ENCODE data around the gene TSPAN9.
A peak's percentile ranks its signal among the peaks of the same experiment; 100 is the strongest.

TSPAN9 gene

GRCh38 chr12:3170423-3171194 is 93.4 kb downstream of the TSPAN9 start:
- DNase-seq: no peak

GRCh38 chr12:3171195-3171591 is 94.0 kb downstream of the TSPAN9 start:
- DNase-seq: no peak

DNA sequence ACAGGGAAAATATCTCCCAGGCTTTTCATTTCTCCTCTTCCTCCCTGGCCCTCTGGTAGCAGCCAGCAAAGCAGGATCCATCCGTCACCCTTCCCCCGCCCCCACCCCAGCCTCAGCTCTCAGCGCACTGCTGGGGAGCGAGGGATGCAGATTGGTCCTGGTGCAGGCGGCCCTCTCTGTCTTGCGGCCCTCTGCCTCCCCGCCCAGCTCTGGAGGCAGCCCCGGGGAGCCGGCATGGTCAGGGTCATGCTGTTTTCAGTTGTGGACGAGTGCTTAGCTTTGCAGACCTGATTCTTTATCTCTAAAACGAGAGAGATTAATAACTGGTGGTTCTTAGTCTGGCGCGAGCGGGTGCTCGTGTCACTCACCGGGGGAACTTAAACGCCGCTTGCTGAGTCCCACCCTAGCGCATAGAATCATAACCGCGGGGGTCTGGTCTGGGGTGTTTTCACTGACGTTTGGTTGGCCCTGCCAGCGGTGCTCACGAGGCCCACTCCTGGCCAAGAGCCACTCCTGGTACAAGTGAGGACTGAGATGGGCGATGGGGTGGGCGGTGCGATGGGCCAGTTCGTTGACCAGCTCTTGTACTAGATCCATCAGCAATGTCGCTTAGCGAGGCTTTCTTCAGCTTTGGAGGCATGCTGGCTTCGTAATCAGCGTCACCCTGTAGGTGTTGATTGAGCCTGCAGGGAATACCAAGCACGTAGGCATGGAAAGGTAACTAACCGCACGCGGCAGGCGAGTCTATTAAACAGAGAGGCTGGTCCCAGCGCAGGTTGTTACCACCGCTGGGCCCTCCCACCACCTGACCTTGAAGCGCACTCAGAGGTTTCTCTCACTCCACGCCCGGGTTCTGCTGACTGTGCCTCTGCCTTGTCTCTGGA is 95.2 kb downstream of the TSPAN9 start:
- no peak for DNase-seq

GRCh38 chr12:3173008-3173553 is 95.9 kb downstream of the TSPAN9 start:
- DNase-seq: no peak

DNA sequence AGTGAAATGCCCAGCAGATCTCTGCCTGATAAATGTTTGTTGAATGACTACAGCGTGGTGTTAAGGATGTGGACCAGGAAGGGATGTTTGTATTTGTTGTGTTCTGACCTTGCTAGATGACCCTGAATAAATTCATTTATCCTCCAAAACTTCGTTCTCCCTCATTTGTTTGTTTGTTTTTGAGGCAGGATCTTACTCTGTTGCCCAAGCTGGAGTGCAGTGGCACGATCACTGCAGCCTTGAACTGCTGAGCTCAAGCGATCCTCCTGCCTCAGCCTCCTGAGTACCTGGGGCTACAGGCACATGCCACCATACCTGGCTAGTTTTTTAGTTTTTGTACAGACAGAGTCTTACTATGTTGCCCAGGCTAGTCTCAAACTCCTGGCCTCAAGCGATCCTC is 96.7 kb downstream of the TSPAN9 start:
- no peak for DNase-seq

DNA sequence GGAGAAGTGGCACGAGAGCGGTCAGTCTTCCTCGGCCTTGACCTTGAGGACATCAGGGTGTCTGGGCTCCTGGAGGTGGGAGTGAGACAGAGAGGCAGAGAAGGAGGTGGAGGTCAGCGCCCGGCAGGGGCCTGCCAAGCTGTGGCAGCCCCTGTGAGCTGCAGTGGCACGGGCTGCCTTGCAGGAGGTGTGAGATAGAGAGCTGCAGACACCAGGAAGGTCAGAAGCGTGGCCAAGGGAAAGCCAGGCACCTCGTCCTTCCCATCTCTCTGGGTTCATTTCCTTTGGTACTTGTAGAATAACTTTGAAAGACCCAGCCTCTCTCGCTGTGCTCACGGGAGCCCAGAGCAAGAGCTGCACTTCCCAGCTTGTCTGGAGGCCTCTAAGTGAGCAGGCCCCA is 98.1 kb downstream of the TSPAN9 start:
- no peak for DNase-seq

GRCh38 chr12:3176754-3177153 is 99.6 kb downstream of the TSPAN9 start:
- no peak for DNase-seq

GRCh38 chr12:3177778-3178425 is 100.7 kb downstream of the TSPAN9 start:
- no peak for DNase-seq

GRCh38 chr12:3178671-3179313 is 101.6 kb downstream of the TSPAN9 start:
- no peak for DNase-seq

- DNase-seq: peak; percentile 29
These were observed 102.6 kb downstream of the TSPAN9 start for GRCh38 chr12:3179731-3180130.

DNA sequence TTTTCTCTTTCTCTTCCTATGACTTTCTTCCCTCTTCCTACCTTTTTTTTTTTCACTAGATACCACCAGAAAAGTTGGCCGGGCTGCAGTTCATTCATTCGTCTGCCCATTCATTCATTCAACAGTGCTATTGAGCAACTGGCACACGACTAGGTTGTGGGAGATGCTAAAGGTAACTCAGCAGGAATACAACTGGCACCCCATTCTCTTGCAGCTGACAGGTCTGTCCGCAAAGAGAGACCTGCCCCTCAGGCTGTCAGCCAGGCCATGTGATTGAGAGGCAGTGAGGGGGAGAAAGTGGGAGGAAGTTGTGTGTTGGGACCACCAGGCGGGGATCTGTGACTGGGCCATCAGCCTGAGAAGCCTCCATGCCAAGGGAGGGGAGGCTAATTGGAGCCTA is 105.2 kb downstream of the TSPAN9 start:
- DNase-seq: no peak

GRCh38 chr12:3184485-3184884 is 107.3 kb downstream of the TSPAN9 start:
- no peak for DNase-seq

GRCh38 chr12:3185260-3185870 is 108.2 kb downstream of the TSPAN9 start:
- no peak for DNase-seq

DNA sequence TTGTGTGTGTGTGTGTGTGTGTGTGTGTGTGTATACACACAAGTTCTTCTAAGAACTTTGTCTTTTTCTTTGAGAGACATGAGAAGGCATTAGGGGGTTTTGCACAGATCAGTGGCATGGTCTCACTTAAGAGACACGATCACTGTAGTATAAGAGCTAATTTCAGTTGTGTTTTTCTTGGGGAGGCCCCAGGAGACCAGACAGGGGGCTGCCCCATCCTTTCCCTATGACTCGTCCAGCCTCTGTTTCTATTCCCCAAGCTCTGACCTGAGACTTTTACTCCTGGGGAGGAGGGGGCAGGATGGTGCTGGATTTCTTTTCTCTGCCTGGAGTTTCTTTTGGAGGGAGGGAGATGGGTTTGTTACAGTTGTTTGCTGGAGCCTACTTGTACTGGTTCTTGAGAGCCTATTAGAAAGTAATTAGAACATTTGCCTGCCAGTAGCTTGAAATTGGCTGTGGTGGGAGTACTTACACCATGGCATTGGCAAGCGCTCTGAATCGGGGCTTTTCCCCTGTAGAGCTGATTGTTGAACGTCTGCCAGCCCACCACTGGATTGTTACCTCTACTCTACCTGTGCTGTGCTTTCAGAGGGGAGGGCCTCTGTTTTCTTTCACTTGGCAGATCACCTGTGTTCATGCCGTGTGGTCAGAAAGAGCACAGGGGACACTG is 109.5 kb downstream of the TSPAN9 start:
- DNase-seq: peak; percentile 9

- peak; percentile 76 for DNase-seq
These were observed 110.9 kb downstream of the TSPAN9 start for GRCh38 chr12:3187846-3188770.

DNA sequence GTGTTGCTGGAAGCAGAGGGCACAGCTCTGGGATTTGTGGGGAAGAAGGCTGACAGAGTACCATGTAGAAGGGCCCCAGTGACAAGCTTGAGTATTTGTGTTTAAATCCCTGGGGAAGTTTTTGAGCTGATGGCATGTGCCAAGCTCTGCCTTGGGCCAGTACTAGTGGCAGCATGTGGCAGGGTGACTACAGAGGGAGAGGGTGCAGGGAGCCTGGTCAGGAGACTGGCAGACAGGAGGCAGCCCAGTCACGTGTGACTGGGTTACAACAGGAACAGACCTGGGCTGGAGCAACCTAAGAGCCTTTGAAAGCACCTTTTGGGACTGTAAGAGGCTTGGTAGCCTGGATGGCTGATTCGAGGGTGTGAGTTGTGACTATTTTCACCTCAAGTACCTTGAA is 112.1 kb downstream of the TSPAN9 start:
- no peak for DNase-seq

GRCh38 chr12:3190101-3190500 is 112.9 kb downstream of the TSPAN9 start:
- no peak for DNase-seq

- no peak for DNase-seq
These were observed 114.3 kb downstream of the TSPAN9 start for GRCh38 chr12:3191450-3191849.

DNA sequence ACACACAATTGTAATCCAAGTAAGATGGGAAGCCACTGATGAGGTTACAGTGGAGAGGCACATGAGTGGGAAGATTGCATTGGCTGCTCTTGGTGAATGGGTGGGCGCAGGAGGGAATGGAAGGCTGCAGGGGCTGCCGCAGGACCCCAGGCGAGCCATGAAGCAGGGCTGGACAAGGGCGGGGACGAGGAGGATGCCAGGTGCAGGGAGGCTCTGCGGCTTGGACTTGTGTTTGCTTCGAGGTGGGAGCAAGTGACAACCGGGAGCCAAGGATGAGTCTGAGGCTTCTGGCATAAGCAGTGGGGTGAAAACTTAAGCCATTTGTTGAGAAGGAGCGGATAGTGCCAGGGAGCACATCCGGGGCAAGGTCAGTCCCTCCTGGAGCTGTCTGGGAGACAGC is 115.0 kb downstream of the TSPAN9 start:
- no peak for DNase-seq

DNA sequence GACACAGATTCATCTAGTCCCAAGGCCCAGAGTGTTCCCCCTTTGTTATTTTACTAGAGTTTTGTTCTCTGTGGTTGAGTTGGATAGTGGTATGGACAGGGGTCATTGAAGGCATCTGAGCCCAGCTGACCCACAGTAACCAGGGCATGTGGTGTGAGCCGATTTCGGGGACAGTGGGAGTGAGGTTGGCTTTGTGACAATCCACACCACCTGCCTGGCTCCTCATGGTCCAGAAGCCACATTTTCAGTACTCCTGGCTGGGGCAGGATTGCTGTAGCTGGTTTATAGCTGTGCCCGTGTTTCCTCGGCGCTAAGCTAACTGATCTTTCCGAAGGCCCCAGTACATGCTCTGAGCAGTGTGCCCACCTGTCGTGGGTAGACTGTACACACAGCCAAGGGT is 116.0 kb downstream of the TSPAN9 start:
- no peak for DNase-seq

DNA sequence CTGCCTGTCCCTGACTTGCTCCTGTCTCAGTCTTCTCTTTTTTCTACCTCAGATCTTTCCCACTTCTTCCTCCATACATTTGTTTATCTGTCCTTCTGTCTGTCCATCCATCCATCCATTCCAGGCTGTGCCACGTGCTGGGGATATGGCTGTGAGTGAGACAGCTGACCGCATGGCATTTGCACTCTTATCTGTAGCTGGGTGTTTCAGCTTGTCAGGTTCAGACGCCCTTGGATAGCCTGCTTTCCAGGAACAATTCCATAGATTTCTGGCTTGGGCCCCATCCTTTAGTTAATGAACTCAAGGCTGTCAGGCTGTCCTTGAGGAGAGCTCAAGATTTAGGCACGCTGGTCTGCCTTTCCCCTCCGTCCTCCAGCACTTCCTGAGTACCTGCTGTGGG is 116.6 kb downstream of the TSPAN9 start:
- DNase-seq: no peak

All from NCI-H510A treated with DMSO at 0.1 percent for 48 hours (cell line).